ENCODE data around the gene P3H4.

The P3H4 gene

GRCh38 chr17:41766135-41766534 lies 45.6 kb downstream of the P3H4 start:
- TF ChIP-seq CTCF (IDR thresholded peaks at IDR 0.05; ENCODE audit: control insufficient read depth, extremely low read depth, insufficient read depth): no peak
- no peak for DNase-seq (ENCODE audit: low read depth)
- H3K4me3 ChIP-seq (ENCODE audit: low read depth, low read length): no peak overlapping the region

- no peak for TF ChIP-seq CTCF (IDR thresholded peaks at IDR 0.05; ENCODE audit: control insufficient read depth, extremely low read depth, insufficient read depth)
- DNase-seq (ENCODE audit: low read depth): no peak
- no peak overlapping the region for H3K4me3 ChIP-seq (ENCODE audit: low read depth, low read length)
Observed at GRCh38 chr17:41763327-41763726, 48.4 kb downstream of the P3H4 start.

- no peak overlapping the region for H3K4me3 ChIP-seq (ENCODE audit: low read depth, low read length)
- no peak for DNase-seq (ENCODE audit: low read depth)
- TF ChIP-seq CTCF (IDR thresholded peaks at IDR 0.05; ENCODE audit: control insufficient read depth, extremely low read depth, insufficient read depth): no peak
Observed at GRCh38 chr17:41762841-41763240, 48.9 kb downstream of the P3H4 start.

GRCh38 chr17:41762391-41762790 lies 49.4 kb downstream of the P3H4 start:
- no peak overlapping the region for H3K4me3 ChIP-seq (ENCODE audit: low read depth, low read length)
- TF ChIP-seq CTCF (IDR thresholded peaks at IDR 0.05; ENCODE audit: control insufficient read depth, extremely low read depth, insufficient read depth): no peak
- no peak for DNase-seq (ENCODE audit: low read depth)

- no peak for TF ChIP-seq CTCF (IDR thresholded peaks at IDR 0.05; ENCODE audit: control insufficient read depth, extremely low read depth, insufficient read depth)
- no peak for DNase-seq (ENCODE audit: low read depth)
- no peak overlapping the region for H3K4me3 ChIP-seq (ENCODE audit: low read depth, low read length)
Observed at GRCh38 chr17:41760878-41761277, 50.9 kb downstream of the P3H4 start.

- TF ChIP-seq CTCF (IDR thresholded peaks at IDR 0.05; ENCODE audit: control insufficient read depth, extremely low read depth, insufficient read depth): no peak
- DNase-seq (ENCODE audit: low read depth): no peak
- no peak overlapping the region for H3K4me3 ChIP-seq (ENCODE audit: low read depth, low read length)
Observed at GRCh38 chr17:41758601-41759000, 53.1 kb downstream of the P3H4 start.

- TF ChIP-seq CTCF (IDR thresholded peaks at IDR 0.05; ENCODE audit: control insufficient read depth, extremely low read depth, insufficient read depth): no peak
- no peak overlapping the region for H3K4me3 ChIP-seq (ENCODE audit: low read depth, low read length)
- no peak for DNase-seq (ENCODE audit: low read depth)
Observed at GRCh38 chr17:41754066-41754465, 57.7 kb downstream of the P3H4 start.

Data from LNCaP clone FGC (cell line).